Activated T-cell treated with anti-CD3 and anti-CD28 coated beads, Interleukin-2, amount 50 U/mL, for 48 hours (primary cell): ENCODE results near the gene ASTN2.

Experiments used
- DNase-seq, 2 experiments: peaks; one replicate each; pipeline ENCODE4 v3.0.0-alpha.2; 2020

ASTN2 gene

DNA sequence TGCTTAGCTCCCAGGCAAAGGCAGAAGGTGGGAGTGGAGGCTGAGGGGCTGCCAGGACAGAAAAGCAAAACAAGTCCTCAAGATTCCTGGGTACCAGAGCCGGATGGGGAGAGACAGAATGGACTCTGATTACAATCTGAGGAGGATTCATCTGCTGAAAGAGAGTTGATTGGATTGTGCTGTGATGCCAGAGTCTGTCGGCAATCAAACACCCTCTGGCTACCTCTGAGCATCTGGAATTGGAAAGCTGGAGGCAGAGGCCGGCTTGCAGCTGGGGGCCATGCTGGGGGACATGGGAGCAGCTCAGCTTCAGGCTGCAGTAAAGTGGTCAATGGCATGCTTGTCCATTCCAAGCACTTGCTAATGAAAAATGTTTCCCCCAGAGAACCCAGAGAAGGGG, 59.3 kb downstream of the ASTN2 start:
- no peak for DNase-seq

DNA sequence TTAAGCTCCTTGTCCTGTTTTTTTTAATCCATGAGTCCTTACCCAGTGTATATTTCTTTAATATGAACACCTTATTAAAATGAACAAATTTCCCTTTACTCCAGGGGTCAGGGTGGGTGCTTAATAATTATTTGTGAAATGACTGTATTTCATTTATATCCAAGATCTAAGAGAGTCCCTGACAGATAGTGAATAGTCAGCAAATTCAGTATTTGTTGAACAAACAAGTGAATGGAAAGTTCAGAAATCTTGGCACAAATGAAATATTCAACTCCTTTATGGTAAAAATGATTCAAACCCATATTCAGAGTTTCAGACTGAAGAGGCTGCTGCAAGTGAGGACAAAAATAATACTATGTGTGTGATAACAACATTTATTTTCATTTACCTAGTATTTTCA, 59.9 kb downstream of the ASTN2 start:
- no peak for DNase-seq

DNA sequence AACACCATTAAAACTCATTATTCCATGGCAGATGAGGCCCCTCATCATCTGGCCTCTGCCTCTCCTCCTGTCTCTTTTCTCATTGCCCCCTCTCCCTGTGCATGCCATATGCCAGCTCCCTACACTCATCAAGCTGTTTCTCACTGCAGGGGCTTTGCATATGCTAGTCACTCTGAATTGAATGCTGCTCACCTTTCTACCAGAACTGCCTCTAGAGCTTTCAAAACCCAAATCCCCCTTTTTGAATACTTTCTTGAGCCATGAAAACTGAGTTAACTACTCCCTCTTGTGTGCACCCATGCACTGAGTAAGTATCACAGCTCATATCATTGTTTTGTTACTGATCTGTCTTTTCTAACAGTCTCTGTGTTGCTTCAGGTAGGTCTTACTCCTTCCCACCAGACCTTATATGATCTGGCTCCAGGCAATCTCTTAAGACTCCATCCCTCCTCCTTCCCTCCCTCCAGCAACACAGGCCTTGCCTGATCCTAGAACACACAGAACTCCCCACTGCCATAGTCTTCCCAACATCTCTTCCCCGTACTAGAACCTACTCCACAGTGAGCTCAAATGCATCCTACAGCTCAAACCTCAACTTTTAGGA, 60.5 kb downstream of the ASTN2 start:
- no peak for DNase-seq

DNA sequence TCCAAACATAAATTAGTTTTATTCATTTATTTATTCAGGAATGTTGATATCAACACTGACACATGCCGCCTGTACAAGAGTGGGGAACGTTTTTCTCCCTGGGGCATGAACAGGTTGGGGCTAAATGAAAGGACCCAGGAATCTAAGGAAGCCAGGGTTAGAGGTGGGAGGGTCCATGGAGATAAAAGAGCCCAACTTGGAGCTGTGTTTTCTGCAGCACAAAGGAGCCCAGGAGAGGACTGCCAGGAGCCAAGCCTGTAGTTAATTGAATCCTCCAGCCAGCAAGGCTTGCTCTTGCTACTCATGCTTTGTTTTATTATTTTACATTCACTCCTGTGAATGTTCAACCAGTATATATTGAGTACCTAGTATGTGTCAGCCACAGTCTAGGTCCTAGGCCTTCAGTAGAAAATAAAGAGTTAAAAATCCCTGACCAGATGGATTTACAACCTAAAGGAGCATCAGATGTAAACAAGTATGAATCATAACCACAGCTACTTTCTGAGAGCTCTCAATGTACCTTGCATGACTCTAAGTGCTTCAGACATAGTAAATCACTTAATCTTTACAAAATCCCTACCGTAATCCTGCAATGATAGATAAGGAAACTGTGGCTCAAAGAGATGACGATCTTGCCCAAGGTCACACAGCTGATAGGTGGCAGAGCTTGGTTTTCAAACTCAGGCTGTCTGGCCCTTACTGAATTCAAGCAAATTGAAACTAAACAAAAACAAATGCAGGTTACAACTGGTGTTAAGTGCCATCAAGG, 69.8 kb downstream of the ASTN2 start:
- no peak for DNase-seq

DNA sequence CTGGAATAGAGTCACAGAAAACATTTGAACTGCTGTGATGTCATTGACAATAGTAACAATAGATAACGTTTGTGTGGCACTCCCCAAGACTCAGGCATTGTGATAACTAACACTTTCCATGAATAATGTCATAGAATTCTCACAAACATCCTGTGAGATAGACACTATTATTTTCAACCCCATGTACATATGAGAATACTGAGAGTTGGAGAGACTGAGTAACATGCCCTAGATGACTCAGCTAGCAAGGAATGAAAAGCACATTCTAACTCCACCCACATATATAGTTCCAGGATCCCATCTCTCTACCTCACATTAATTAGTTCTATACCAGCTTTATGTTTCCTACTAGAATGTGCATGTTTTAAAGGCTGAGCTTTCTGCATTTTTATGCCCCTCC, 71.4 kb downstream of the ASTN2 start:
- DNase-seq = no peak

DNA sequence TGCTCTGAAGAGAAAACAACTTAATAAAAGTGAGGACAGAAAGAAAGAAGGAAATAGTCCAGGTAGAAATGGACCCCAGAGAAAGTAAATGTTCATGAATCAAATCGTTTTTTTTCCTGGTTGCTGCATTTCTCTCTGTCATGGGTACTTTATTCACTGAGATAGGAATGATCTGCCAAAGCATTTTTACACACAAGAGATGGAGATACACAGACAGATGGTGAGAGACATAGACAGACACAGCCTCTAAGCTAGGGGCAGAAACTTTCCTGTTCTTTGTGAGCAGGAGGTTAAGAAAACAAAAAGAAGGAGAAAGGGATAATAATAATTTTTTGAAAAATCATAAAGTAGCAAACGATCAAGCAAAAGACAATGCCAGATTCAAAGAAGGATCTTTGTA, 73.7 kb downstream of the ASTN2 start:
- no peak for DNase-seq

DNA sequence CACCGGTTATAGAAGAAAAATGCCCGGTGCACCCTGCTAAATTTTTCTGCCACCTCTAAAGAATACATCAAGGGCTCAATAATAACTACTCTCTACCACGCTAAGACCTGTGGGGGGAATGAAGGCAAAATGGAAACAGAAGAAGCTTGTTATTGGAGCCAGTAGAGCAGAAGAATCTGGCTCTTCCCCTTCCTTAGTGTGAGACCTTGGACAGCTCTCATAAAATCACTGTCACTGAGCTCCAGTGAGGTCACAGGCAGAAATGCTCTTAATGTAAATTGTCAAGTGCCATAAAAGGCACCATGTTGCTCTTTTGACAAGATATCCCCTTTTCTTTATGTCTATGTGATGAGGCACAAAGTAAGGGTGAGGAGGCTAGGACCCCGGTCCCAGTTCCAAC, 74.4 kb downstream of the ASTN2 start:
- DNase-seq = no peak

DNA sequence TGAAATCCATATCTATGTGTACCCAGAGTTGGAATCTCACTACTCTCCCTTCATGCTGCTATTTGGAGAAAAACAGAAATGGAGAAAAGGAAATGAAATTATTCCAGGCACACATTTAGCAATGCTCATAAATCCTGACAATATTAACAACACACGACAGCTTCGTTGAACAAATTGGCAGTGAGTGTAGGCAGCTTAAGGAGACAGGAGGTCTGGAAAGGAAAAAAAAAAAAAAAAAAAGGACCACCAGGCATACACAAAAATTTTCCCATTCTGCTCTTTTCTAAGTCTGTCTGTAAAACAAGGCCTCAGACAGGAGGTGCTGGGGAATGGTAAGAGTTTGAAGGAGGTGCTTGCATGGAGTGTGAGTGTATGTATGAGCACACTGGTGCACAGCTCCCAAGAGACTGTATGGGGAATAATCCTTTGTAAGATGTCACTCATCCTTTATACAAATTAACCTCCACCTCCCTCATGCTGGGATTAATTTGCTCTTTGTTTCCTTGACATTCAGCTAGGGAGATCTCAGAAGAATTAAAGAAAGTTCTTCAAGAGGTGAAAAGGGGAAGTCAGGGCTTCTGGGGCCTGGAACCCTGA, 78.9 kb downstream of the ASTN2 start:
- DNase-seq = no peak

DNA sequence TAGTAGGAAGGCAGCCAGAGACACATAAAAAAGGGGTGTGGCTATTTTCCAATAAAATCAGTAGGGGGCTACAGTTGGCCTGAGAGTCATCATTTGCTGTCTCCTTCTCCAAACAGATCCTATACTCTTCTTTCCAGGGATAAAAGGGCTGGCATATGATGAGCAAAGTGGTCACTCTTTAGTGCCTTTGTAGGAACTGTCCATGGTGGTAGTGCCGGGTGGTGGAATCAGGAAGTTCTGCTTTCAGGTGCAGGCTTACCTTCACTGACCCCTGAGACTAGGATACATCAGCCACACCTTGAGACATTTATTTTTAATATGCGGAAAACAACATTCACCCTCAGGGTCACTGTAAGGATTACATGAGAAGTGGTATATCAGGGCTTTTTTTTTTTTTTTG, 80.8 kb downstream of the ASTN2 start:
- DNase-seq = no peak

DNA sequence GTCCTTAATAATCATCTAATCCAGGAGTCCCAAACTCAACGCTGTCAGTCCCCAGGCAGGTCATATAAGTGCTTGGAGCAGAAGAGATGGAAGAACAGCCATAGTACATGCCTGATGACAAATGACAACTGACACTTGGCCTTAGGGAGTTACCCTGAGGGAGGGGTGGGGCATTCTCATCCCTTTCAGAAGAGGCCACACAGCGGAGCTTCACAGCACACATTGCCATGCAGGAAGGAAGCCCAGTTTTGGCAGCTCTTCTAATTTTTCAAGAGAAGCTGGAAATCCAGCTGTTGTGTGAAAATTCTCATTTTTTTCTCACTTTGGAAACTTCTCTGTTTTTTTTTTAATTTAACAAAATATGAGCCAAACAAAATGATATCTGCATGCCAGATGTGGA, 89.0 kb downstream of the ASTN2 start:
- DNase-seq = no peak

DNA sequence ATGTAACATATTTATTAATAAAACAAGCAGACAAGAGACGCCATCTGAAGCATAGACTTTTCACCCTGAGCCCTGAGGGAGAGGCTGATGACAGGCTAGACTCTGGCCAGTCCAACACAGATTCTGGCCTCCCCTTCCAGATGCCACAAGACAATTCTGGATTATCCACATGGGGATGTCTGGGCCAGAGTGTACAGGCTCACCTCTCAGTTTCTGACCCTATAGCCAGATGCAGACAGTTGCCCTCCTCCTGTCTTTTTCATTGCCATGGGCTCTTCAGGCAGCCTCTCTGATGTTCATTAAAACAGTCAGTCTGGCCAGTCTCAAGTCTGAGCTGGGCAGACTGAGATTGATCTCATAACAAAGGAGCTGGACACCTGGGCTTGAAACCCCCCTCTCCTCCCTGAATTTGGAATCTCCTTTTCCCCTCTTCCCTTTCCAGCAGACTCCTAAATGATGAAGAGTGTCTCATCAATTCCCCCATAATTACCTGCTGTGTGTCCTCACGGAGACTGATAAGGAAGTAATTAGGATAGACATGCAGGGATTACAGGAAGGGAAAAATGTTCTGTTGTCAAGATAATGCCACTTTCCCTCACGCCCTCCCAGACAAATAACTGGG, 89.6 kb downstream of the ASTN2 start:
- DNase-seq = no peak

DNA sequence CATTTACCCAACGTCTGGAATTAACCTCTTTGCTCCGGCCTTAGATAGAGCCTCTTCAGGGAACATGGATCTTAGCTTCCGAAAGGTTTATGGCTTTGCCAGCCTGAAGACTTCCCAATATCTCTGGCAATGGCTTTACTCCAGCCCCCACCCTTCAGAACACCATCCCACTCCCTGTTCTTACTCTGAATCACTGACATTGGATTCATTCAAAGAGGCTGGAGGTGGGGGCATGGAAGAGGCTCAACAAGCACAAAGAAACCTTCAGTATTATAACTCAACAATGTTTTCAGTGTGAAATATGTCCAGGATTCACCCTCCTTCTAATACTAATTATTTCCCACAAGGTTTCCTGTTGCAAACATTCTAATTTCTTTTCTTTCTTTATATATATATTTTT, 91.5 kb downstream of the ASTN2 start:
- no peak for DNase-seq

DNA sequence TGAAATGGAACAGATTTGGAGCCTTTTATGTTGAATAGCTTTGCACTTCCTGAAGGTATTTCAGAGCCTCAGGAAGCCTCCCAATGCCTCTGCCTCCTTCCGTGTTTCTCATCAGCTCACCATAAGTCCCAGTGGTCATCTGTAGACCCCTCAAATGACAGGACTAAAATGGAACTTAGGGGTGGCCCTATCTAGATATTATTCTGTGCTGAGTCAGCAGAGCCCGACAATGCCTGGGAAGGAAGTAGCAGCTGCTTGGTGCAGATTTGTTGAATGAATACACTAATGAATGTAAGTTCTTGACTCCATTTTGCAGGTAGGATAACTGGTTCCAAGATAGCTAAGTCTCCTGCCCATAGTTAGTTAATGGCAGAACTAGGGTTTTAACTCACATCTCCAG, 97.7 kb downstream of the ASTN2 start:
- DNase-seq = no peak

DNA sequence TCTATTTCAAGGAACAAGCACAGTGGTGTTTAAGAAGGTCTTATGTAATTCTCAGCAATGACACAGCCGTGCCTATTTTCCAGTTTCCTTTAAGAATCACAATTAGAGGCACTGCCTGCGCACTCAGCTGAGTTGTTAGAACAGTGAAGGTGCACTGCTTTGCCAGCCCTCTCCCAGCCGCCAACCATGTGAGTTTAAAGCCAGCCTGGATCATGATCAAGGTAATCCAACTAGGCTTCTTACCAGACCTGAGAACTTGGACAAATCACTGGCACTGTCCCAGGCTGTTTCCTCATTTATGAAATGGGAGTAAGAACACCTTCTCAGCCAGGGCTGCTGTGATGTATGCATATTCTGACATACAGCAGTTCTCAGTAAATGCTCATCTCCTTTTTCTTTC, 99.6 kb downstream of the ASTN2 start:
- no peak for DNase-seq

DNA sequence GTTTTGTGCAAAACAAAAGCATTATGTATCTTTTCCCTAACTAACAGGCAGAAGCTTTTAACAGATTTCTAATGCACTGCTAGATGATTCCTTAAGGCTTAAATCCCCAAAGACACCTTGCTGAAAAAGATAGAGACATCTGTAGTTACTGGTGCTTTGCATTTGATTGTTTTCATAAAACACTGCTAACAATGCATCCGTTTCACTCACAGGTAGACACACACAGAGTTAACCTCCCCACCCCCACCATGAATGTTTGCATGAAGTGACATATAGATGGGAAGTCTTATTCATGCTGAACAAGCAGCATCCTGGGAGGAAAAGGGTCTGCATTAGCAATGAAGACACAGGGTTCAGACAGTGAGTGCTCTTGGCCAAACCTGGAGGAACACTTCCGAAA, 100.9 kb downstream of the ASTN2 start:
- no peak for DNase-seq

DNA sequence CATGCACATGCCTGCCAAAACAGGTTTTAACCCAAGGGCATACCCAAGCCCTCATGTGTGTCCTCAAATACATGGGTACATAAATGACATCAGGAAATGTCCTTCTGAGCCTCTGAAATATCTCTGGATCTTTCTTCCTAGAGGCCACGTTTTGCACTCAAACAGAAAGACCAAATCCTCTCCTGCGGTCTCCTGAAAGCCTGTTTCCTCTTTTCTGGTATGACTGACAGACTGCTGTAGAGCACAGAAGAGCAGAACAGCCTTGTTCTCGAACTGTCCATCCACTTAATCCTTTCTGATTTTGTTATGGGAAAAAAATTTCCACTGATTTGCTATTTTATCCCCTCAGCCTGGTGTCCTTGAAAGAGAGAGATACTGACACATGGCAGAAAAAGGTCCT, 107.2 kb downstream of the ASTN2 start:
- no peak for DNase-seq

DNA sequence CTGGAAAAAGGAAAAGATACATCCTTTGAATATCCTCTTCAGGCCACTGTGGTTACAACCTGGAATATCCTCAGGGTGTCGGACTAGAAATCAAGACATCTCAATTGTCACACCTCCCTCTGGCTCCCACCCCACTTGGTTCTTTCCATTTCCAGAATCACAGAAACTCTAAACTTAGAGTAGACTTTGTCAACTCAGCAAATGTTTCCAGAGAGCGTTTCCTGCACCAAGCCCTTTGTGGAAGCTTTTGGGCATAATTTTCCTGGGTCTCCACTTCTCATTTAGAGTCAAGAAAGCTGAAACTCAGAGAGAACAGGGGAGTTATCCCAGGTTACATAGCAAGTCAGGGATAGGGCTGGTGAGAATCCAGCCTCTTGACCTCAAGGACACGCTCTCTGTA, 108.8 kb downstream of the ASTN2 start:
- DNase-seq = no peak

DNA sequence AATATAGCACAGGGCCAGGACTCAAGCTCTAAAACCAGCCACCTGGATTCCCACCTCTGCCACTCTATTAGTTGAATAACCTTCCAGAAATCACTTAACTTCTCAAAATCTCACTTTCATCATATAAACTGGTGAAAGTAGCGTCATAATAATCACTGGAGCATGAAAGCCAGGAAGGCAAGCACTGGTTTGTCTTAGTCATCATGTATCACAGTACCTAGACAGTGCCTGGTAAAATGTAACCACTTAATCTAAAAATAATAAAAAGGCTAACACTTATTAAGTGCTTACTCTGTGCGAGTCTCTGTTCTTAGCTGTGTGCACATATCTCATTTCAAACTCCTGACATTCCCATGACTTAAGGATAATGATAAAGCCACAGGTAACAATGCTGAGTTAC, 109.4 kb downstream of the ASTN2 start:
- no peak for DNase-seq

DNA sequence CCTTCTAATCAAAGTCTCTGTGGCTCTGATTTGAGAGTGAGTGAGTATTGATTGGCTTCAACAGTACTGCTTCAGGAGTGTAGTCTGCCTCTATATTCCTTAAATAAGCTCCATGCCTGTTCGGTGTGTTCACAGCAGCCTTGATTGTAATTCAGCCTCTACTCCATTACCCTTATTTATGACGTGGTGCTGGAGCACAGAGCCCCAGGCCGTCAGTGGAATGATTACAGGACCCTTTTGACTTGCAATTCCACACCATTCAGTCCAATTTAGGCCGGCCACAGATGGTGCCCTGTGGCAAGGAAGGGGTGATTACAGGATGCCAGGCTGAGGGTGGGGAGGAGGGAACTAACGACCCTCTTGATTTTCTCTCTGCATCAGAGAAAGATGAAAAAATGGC, 110.3 kb downstream of the ASTN2 start:
- no peak for DNase-seq

DNA sequence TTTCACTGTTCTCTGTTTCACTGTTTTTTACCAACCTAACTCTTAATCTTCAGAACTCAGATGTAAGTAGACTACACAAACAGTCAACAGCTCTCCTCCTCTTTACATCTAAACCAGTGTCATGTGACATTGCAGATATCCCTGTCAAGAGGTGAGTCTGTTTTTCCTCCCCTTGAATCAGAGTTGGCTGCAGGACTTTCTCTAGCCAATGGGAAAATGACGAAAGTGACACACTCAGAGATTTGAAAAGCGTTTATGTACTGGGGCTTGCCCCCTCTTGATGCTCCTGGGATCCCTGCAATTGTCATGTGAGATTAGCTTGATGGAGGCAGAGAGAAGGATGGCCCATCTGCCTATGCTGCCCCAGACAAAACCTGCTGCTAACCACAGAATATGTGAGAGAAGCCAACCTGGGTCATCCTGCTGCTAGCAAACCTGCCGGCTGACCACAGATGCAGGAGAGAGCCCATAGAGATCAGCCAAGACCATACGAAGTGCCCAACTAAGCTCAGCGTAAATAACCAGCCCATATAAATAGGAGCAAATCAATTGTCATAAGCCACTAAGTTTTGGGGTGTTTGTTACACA, 111.1 kb downstream of the ASTN2 start:
- no peak for DNase-seq

DNA sequence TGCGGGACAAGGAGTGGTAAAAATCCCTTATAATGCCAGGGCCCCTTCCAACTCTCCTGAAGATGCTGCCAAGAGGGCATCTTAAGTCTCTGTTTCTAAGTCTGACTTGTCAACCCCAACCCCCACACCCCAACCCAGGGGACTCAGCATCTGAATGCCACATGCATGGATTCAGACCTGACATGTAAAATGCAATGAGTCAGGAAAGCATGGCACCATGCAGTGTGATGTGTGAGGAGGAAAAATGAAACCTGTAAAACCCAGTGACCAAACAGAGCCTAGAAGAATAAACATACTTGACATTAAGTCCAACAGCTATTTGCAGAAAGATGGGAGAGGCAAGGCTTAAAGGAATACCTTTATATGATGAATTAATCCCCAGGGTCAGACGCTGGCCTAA, 112.4 kb downstream of the ASTN2 start:
- DNase-seq = no peak

DNA sequence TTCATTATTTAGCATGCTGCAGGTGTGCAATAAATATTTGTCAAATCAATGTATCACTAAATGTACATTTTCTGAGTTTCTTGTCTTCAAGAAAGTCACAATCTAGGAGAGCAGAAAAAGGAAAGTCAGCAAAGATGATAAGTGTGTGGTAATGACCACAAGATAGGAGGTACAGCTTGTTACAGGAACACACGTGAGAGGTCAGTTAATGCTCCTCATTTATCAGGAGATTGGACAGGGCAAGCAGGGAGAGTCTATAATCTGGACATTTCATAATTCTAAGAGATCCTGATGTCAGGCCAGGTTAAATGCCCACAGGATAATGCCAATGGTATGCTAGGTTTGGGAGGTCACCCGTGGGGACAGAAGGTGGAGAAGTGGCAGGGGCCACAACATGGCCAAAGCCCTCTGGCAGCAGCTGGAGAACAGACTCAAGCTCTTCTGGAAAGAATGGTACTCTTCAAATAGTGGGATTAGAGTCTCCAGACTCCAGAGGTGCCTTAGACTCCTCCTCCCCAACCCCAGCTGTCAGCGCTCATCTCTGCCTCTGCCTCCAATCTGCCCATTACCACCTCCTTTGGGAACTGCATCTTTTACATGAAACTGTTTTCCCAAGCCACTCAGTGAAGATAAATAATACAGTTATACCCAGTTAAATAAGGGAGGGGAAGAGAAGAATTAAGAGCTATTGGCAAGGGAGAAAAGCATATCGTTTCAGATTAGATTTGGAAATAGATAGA, 114.3 kb downstream of the ASTN2 start:
- DNase-seq = no peak

DNA sequence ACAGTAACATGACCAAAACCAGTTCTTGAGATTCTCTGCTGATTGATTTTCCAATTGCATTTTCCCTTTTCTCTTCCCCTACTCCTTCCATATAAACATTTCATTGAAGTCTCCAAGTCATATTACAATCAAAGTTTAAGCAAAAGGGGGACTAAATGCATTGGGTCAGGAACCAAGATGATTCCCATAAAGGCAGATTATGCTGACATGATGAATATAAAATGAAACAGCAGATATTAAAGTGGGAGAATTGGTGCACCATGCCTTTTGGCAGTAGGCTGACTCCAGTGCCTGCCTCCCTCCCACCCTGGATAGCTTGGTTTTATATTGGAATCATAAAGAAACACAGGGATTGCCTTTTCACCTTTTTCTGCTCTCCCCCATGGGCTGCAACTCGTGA, 118.4 kb downstream of the ASTN2 start:
- DNase-seq = no peak
